ENCODE data around the gene PAIP2B. TPM values are rescaled to one million over a fixed set of nuclear protein-coding genes. Genes with fewer than 3 reads are reported as not detected.

PAIP2B gene
- total and polyA plus RNA-seq, 9 of the 15 experiments (the other 6 are each of a cell fraction or from before 2014, with no cell fraction given): 0.18 to 0.38 (median 0.25) TPM

DNA sequence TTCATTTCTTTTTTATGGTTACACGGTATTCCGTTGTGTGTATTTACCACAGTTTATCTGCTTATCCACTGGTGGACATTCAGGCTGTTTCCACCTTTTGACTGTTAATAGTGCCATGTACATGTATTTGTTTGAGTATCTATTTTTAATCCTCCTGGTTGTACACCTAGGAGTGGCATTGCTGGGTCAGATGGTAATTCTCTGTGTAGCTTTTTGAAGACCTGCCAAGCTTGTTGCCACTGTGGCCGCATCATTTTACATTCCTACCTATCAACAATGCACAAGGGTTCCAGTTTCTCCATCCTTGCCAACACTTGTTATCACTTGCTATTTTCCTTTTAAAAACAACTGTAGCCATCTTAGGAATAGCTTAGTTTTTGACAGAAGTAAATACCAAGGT is 83.1 kb downstream of the PAIP2B start:
- Histone ChIP-seq H3K9ac (ENCODE audit: insufficient read depth in 1 of 2, low read depth in 2 of 2, low read length in 2 of 2) (no peak overlapping the region), H3K9me1 (ENCODE audit: control insufficient read depth, insufficient read depth, low read length) (no peaks in the 10 kb centered on the region), H3K36me3 (ENCODE audit: control insufficient read depth, insufficient read depth, low read length) (peaks cover 96% of the 10 kb centered on the region), H3K79me2 (ENCODE audit: control insufficient read depth, insufficient read depth, low read length) (no peaks in the 10 kb centered on the region), H3K4me3 (no peak overlapping the region), H3K27ac (ENCODE audit: extremely low read depth, low read depth, low read length) (no peak overlapping the region), H3K27me3 (ENCODE audit: control insufficient read depth in 2 of 2, insufficient read depth in 2 of 2, low read length in 2 of 2) (no peaks in the 10 kb centered on the region), H3K4me2 (ENCODE audit: insufficient read depth, low read length) (no peak overlapping the region), H2AFZ (ENCODE audit: low read depth, low read length) (no peak overlapping the region), H3K9me3 (replicated peaks; ENCODE audit: control insufficient read depth, insufficient read depth, low read depth, low read length) (no peaks in the 10 kb centered on the region), H4K20me1 (replicated peaks; ENCODE audit: control insufficient read depth, insufficient read depth, low read length) (no peaks in the 10 kb centered on the region; the same call in 1 of the 2 replicates), H3K4me1 (replicated peaks in 1 of 2; ENCODE audit: control insufficient read depth in 2 of 2, insufficient read depth in 2 of 2, low read length in 2 of 2) (no peaks in the 10 kb centered on the region)
- in situ Hi-C loops (cut with MboI) (no loop called here), intact Hi-C loops (cut with micrococcal nuclease) (no loop called here)
- POLR2A ChIA-PET: interaction anchor here (1.0 to 1.2 kb wide), 4 partner anchors 7 to 27 kb away, joined by 3 to 6 read pairs (median 4); partner anchors contain the start of gene MCEE
- CTCF ChIA-PET (ENCODE audit: low intra/inter-chr PET ratio): no interaction called here
- no TSS peak for BruUV-seq (replicated peaks)
- DNase-seq (ENCODE audit: extremely low read depth in 1 of 4, low spot score in 3 of 4) (no peak), FAIRE-seq (no peak), ATAC-seq (no peak)
- TF ChIP-seq HDAC6 (IDR thresholded peaks at IDR 0.05; ENCODE audit: low read depth, low read length) (no peak), FUS (optimal IDR thresholded peaks at IDR 0.05; ENCODE audit: low read depth, low read length) (no peak), SNIP1 (IDR thresholded peaks at IDR 0.05; ENCODE audit: low read depth) (no peak), FOXO4 (CRISPR knock-in tag; IDR thresholded peaks at IDR 0.05) (no peak), ARID1B (IDR thresholded peaks at IDR 0.05) (no peak), KAT8 (IDR thresholded peaks at IDR 0.05; ENCODE audit: low read depth) (no peak), ZKSCAN3 (CRISPR knock-in tag; IDR thresholded peaks at IDR 0.05) (no peak), DEAF1 (CRISPR knock-in tag; IDR thresholded peaks at IDR 0.05) (no peak)
- TF ChIP-seq, protein P1, sequence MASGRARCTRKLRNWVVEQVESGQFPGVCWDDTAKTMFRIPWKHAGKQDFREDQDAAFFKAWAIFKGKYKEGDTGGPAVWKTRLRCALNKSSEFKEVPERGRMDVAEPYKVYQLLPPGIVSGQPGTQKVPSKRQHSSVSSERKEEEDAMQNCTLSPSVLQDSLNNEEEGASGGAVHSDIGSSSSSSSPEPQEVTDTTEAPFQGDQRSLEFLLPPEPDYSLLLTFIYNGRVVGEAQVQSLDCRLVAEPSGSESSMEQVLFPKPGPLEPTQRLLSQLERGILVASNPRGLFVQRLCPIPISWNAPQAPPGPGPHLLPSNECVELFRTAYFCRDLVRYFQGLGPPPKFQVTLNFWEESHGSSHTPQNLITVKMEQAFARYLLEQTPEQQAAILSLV (tag; IDR thresholded peaks at IDR 0.05): no peak
- 98% methylated on average over 3 of the region's 3 CpGs for WGBS (ENCODE audit: insufficient coverage, low coverage, missing lambda C conversion rate)

Measured in K562 (cell line).